ENCODE results near the gene TMEM234.

DNA sequence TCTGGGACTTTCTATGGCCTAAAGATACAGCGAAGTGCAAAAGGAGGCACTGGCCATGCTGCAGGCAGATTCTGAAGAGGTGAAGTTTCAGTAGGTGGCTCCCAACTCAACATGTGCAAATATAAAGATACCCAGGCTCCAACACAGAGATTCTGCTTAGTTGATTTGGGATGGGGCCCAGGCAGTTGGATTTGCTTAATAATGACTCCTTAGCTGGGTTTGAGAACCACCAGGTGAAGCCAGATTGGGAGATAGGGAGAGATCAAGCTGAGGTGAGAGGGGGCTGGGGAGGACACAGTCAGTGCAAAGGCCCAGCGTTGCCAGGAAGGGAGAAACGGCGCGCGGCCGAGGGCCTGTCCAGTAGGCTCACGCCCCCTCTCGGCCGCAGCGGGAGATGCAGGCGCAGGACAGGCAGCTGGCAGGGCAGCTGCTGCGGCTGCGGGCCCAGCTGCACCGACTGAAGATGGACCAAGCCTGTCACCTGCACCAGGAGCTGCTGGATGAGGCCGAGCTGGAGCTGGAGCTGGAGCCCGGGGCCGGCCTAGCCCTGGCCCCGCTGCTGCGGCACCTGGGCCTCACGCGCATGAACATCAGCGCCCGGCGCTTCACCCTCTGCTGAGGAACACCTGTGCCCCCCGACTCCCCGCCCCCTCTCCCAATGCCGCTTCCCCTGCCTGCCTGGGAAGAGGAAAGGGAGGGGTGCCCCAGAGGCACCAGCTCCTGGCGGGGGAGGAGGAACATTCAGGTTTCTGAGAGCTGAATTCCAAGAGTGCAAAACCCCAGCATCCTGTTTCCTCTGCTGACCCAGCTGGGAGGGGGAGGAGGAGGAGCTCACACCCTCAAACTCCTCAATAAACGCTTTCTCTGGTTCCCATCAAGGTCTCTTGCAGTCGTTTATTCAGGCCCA, 26.1 kb upstream of the TMEM234 start:
- TF ChIP-seq, protein P1, sequence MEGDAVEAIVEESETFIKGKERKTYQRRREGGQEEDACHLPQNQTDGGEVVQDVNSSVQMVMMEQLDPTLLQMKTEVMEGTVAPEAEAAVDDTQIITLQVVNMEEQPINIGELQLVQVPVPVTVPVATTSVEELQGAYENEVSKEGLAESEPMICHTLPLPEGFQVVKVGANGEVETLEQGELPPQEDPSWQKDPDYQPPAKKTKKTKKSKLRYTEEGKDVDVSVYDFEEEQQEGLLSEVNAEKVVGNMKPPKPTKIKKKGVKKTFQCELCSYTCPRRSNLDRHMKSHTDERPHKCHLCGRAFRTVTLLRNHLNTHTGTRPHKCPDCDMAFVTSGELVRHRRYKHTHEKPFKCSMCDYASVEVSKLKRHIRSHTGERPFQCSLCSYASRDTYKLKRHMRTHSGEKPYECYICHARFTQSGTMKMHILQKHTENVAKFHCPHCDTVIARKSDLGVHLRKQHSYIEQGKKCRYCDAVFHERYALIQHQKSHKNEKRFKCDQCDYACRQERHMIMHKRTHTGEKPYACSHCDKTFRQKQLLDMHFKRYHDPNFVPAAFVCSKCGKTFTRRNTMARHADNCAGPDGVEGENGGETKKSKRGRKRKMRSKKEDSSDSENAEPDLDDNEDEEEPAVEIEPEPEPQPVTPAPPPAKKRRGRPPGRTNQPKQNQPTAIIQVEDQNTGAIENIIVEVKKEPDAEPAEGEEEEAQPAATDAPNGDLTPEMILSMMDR (IDR thresholded peaks at IDR 0.05) = peak; percentile 94
- TF ChIP-seq ZFX (IDR thresholded peaks at IDR 0.05; ENCODE audit: borderline replicate concordance) = no peak
